ENCODE data around the gene B4GALNT3.

DNA sequence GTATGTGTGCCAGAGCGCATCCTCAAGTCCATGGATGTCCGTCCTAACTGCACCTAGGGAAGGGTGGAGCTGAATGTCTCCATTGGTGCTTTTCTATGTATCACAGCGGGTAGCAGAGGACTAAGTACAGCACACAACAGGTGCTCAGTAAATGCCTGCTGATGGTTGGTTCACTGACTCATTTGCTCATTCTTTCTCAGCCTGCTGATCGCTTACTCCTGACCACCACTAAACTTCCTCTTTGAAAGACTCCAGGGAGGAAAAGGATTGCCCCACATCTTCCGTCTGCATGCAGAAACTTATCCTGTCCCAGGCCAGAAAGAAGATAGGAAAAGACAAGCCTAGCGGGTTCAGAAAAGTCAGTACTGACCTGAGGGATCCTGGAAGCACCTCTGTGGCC is 66.3 kb downstream of the B4GALNT3 start:
- TF ChIP-seq, protein P1, sequence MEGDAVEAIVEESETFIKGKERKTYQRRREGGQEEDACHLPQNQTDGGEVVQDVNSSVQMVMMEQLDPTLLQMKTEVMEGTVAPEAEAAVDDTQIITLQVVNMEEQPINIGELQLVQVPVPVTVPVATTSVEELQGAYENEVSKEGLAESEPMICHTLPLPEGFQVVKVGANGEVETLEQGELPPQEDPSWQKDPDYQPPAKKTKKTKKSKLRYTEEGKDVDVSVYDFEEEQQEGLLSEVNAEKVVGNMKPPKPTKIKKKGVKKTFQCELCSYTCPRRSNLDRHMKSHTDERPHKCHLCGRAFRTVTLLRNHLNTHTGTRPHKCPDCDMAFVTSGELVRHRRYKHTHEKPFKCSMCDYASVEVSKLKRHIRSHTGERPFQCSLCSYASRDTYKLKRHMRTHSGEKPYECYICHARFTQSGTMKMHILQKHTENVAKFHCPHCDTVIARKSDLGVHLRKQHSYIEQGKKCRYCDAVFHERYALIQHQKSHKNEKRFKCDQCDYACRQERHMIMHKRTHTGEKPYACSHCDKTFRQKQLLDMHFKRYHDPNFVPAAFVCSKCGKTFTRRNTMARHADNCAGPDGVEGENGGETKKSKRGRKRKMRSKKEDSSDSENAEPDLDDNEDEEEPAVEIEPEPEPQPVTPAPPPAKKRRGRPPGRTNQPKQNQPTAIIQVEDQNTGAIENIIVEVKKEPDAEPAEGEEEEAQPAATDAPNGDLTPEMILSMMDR (IDR thresholded peaks at IDR 0.05), result no peak
- TF ChIP-seq POLR2AphosphoS5 (IDR thresholded peaks at IDR 0.05; ENCODE audit: low read depth, low read length) (no peak), TCF7L2 (IDR thresholded peaks at IDR 0.05; ENCODE audit: low read depth, low read length) (no peak), SIN3A (IDR thresholded peaks at IDR 0.05; ENCODE audit: borderline replicate concordance, insufficient read depth, low read depth, low read length) (no peak)
- TF ChIP-seq, protein P2, sequence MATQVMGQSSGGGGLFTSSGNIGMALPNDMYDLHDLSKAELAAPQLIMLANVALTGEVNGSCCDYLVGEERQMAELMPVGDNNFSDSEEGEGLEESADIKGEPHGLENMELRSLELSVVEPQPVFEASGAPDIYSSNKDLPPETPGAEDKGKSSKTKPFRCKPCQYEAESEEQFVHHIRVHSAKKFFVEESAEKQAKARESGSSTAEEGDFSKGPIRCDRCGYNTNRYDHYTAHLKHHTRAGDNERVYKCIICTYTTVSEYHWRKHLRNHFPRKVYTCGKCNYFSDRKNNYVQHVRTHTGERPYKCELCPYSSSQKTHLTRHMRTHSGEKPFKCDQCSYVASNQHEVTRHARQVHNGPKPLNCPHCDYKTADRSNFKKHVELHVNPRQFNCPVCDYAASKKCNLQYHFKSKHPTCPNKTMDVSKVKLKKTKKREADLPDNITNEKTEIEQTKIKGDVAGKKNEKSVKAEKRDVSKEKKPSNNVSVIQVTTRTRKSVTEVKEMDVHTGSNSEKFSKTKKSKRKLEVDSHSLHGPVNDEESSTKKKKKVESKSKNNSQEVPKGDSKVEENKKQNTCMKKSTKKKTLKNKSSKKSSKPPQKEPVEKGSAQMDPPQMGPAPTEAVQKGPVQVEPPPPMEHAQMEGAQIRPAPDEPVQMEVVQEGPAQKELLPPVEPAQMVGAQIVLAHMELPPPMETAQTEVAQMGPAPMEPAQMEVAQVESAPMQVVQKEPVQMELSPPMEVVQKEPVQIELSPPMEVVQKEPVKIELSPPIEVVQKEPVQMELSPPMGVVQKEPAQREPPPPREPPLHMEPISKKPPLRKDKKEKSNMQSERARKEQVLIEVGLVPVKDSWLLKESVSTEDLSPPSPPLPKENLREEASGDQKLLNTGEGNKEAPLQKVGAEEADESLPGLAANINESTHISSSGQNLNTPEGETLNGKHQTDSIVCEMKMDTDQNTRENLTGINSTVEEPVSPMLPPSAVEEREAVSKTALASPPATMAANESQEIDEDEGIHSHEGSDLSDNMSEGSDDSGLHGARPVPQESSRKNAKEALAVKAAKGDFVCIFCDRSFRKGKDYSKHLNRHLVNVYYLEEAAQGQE (IDR thresholded peaks at IDR 0.05; ENCODE audit: insufficient read depth in 1 of 2, low read depth in 2 of 2, low read length in 1 of 2), result no peak
